ENCODE data around the gene KLHDC4.

DNA sequence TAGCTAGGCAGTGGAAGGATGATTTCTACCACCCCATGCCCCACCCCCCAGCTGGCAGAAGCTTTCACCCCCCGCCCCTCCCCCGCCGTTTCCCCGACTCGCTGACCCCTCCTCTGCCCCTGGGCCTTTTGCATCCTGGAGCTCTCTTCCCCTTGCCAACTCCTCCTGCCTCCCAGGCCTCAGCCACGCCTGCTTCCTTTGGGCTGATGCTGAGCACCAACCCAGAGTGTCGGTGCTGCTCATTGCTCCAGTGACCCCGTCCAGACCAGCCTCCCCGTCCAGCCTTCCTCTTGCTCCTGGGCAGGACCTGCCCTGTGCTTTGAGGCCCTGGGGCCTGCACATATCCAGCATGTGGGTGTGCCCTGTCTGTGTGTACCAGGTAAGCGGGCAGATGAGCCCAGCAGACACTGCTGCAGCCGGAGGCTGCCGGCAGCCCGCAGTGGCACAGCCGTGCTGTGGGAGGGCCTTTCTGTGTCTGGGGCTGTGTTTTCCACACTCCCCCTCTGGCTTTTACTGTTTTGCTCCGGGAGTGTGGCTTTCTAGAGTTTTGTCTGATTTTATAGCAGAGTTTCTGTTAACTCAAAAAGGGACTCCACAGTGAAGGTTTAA is 90.6 kb downstream of the KLHDC4 start:
- no peak for TF ChIP-seq ZNF239 (CRISPR knock-in tag; IDR thresholded peaks at IDR 0.05)
- no peak for TF ChIP-seq TCF3 (CRISPR knock-in tag; IDR thresholded peaks at IDR 0.05)
- TF ChIP-seq, protein P1, sequence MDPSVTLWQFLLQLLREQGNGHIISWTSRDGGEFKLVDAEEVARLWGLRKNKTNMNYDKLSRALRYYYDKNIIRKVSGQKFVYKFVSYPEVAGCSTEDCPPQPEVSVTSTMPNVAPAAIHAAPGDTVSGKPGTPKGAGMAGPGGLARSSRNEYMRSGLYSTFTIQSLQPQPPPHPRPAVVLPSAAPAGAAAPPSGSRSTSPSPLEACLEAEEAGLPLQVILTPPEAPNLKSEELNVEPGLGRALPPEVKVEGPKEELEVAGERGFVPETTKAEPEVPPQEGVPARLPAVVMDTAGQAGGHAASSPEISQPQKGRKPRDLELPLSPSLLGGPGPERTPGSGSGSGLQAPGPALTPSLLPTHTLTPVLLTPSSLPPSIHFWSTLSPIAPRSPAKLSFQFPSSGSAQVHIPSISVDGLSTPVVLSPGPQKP (CRISPR knock-in tag; IDR thresholded peaks at IDR 0.05) = no peak
